ENCODE measurements around the gene HUNK.

- TF ChIP-seq SNAI2 (CRISPR knock-in tag; IDR thresholded peaks at IDR 0.05) (no peak), PATZ1 (CRISPR knock-in tag; IDR thresholded peaks at IDR 0.05; ENCODE audit: borderline replicate concordance) (no peak), ZC3H10 (CRISPR knock-in tag; IDR thresholded peaks at IDR 0.05) (no peak), ZNF70 (CRISPR knock-in tag; IDR thresholded peaks at IDR 0.05) (no peak), RARB (CRISPR knock-in tag; IDR thresholded peaks at IDR 0.05) (no peak), ARNTL (CRISPR knock-in tag; IDR thresholded peaks at IDR 0.05; ENCODE audit: borderline replicate concordance, low read depth) (no peak), CREB5 (CRISPR knock-in tag; IDR thresholded peaks at IDR 0.05; ENCODE audit: low read depth) (no peak)
Observed at GRCh38 chr21:32036756-32037155, 163.9 kb downstream of the HUNK start.

All from SK-N-SH treated with all-trans-retinoic acid at 6 μM for 48 hours (cell line).